HepG2 (cell line): ENCODE data around the gene CMTM3.

Experiments used
- FOXK2 ChIP-seq: fragments of 450-650 bp; IDR thresholded peaks from 2 replicates; pipeline ENCODE4 v1.6.1; 2016
- HOXA7 ChIP-seq: sonication (generic); formaldehyde crosslinking; IDR thresholded peaks from 2 replicates; pipeline ENCODE4 v1.8.1; 2022; ENCODE audit warnings: mild to moderate bottlenecking, missing genetic modification reagents, moderate library complexity
- HOXD1 ChIP-seq: sonication (generic); formaldehyde crosslinking; IDR thresholded peaks from 2 replicates; pipeline ENCODE4 v1.5.0; 2020; ENCODE audit warnings: missing genetic modification reagents
- MTA3 ChIP-seq: sonication (generic); formaldehyde crosslinking; IDR thresholded peaks from 2 replicates; pipeline ENCODE4 v1.4.0; 2020; ENCODE audit warnings: missing genetic modification reagents
- POLR2A ChIP-seq, 2 experiments: IDR thresholded peaks; 2 replicates each; pipeline ENCODE4 v1.6.1; 2011; ENCODE audit warnings: low read depth in 2 of 2, low read length in 2 of 2, mild to moderate bottlenecking in 1 of 2, moderate library complexity in 1 of 2; ENCODE audit not compliant: insufficient read depth in 1 of 2
- POLR2G ChIP-seq: fragments of 200-400 bp; formaldehyde crosslinking; IDR thresholded peaks from 2 replicates; pipeline ENCODE4 v1.6.1; 2018; ENCODE audit warnings: mild to moderate bottlenecking, low read depth, low read length, moderate library complexity
- SP1 ChIP-seq, 2 experiments: fragments of 450-650 bp in 1 of 2; sonication (generic) in 1 of 2; formaldehyde crosslinking in 1 of 2; IDR thresholded peaks; 2 replicates each; pipeline versions ENCODE4 v1.4.0 to v1.6.1; 2016 to 2020; ENCODE audit warnings: missing genetic modification reagents in 1 of 2
- ZFX ChIP-seq: sonication (generic); formaldehyde crosslinking; IDR thresholded peaks from 2 replicates; pipeline ENCODE4 v1.4.0; 2020; ENCODE audit warnings: mild to moderate bottlenecking, low read depth, missing genetic modification reagents, moderate library complexity
- ZNF12 ChIP-seq: sonication (generic); formaldehyde crosslinking; IDR thresholded peaks from 2 replicates; pipeline ENCODE4 v1.5.0; 2020; ENCODE audit warnings: missing genetic modification reagents
- TF ChIP-seq, protein P1 (sequence below), 2 experiments: IDR thresholded peaks; 2 replicates each; pipeline ENCODE4 v1.6.1; 2011 to 2012; ENCODE audit warnings: low read length in 2 of 2, borderline replicate concordance in 1 of 2, low read depth in 1 of 2, mild to moderate bottlenecking in 1 of 2, moderate library complexity in 1 of 2

DNA sequence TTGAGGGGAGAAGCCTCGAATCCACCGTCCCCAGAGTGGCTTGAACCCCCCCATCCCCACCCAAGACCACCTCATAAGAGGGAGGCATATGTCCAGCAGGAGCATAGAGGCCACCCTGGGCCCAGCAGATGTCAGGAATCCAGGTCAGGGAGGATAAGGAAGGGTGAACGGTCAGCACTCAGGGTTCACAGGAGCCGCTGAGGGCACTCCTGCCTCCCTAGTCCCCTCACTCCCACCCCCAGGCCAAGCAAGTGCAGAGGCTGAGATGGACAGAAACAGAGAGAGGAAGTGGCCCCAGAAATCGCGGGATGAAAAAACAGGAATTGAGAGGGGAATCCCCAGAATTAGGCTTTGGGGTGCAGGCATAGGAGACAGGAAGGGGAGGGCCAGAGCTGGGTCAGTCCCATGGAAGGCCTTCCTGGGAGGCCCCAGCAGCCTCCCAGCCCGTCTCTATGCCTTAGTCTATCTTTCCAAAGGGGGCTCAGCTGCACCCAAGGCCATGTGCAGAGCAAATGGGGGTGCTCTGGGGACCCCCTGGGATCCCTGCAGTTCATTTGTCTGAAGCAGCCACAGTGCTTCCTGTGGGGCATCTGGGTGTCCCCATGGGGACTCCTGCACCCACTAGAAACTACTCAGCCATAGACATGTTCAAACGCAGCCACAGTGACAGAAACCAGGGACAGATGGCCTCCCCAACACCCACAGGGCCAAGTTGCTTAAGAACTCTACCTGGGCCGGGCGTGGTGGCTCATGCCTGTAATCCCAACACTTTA lies 1.7 kb downstream of the CMTM3 start:
- TF ChIP-seq ZNF12 (CRISPR knock-in tag): no peak
- TF ChIP-seq HOXD1 (CRISPR knock-in tag): no peak
- no peak for TF ChIP-seq POLR2G
- TF ChIP-seq, protein P1, sequence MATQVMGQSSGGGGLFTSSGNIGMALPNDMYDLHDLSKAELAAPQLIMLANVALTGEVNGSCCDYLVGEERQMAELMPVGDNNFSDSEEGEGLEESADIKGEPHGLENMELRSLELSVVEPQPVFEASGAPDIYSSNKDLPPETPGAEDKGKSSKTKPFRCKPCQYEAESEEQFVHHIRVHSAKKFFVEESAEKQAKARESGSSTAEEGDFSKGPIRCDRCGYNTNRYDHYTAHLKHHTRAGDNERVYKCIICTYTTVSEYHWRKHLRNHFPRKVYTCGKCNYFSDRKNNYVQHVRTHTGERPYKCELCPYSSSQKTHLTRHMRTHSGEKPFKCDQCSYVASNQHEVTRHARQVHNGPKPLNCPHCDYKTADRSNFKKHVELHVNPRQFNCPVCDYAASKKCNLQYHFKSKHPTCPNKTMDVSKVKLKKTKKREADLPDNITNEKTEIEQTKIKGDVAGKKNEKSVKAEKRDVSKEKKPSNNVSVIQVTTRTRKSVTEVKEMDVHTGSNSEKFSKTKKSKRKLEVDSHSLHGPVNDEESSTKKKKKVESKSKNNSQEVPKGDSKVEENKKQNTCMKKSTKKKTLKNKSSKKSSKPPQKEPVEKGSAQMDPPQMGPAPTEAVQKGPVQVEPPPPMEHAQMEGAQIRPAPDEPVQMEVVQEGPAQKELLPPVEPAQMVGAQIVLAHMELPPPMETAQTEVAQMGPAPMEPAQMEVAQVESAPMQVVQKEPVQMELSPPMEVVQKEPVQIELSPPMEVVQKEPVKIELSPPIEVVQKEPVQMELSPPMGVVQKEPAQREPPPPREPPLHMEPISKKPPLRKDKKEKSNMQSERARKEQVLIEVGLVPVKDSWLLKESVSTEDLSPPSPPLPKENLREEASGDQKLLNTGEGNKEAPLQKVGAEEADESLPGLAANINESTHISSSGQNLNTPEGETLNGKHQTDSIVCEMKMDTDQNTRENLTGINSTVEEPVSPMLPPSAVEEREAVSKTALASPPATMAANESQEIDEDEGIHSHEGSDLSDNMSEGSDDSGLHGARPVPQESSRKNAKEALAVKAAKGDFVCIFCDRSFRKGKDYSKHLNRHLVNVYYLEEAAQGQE (IDR thresholded peaks at IDR 0.05; ENCODE audit: borderline replicate concordance in 1 of 2, low read depth in 1 of 2, low read length in 2 of 2): no peak
- no peak for TF ChIP-seq HOXA7 (CRISPR knock-in tag)
- no peak for TF ChIP-seq SP1 (IDR thresholded peaks at IDR 0.05)
- TF ChIP-seq SP1 (CRISPR knock-in tag; IDR thresholded peaks at IDR 0.05): no peak
- no peak for TF ChIP-seq POLR2A (IDR thresholded peaks at IDR 0.05; ENCODE audit: insufficient read depth in 1 of 2, low read depth in 2 of 2, low read length in 2 of 2)
- TF ChIP-seq MTA3 (CRISPR knock-in tag): no peak
- TF ChIP-seq ZFX (CRISPR knock-in tag): no peak
- TF ChIP-seq FOXK2: no peak
